ENCODE results near the gene KLHL13.

Gene KLHL13

DNA sequence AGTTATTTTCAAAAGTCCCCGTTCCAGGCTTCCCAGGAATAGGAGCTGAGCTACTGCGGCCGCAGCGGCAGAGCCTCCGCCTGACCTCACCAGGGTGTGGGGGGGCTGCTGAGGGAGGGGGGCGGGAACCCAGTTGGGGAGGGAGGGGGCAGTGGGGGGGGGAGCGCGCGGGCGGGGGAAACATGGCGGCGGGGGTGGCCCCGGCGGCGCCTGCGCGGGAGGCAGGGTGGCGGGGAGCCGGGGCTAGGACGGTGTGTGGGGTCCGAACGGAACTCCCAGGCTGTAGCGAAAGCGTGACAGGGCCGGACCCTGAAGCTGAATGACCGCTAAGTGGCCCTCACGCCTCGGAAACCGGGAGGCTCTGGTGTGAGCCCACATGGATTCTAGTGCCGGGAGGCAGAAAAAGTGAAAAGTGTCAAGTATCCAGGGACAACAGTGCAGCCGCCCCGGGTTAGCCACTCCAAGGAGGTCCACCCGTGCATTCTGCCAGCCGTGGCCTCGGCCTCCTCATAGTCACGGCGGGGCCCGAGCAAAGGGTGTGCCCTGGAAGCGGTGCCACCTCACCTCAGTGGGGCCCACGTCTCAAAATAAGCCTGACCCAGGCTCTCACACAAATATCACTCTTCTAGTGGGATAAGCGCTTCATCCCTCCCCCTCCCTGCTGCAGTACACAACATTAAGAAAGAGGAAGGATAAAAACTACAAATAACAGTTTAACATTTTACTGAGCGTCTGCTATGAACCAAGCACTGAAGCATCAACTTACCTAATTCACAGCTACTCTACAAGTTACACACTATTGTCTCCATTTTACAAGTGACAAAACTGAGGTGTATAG lies at the start of gene KLHL13:
KLHL13 (minus strand) TSS at position 98 of the 838 bp plus-strand sequence. CDS start 88,337 bp downstream, outside the sequence.
- Histone ChIP-seq H3K4me3 (replicated peaks; ENCODE audit: low read depth, low read length) (peak within 1 kb of the TSS; percentile 63), H3K27me3 (replicated peaks; ENCODE audit: control insufficient read depth, insufficient read depth, low read length) (no peaks in the 10 kb centered on the region), H3K36me3 (ENCODE audit: control insufficient read depth, insufficient read depth, low read length) (no peaks in the 10 kb centered on the region)
- DNase-seq (ENCODE audit: extremely low read depth, insufficient read length): peak; percentile 70
- TF ChIP-seq, protein P1, sequence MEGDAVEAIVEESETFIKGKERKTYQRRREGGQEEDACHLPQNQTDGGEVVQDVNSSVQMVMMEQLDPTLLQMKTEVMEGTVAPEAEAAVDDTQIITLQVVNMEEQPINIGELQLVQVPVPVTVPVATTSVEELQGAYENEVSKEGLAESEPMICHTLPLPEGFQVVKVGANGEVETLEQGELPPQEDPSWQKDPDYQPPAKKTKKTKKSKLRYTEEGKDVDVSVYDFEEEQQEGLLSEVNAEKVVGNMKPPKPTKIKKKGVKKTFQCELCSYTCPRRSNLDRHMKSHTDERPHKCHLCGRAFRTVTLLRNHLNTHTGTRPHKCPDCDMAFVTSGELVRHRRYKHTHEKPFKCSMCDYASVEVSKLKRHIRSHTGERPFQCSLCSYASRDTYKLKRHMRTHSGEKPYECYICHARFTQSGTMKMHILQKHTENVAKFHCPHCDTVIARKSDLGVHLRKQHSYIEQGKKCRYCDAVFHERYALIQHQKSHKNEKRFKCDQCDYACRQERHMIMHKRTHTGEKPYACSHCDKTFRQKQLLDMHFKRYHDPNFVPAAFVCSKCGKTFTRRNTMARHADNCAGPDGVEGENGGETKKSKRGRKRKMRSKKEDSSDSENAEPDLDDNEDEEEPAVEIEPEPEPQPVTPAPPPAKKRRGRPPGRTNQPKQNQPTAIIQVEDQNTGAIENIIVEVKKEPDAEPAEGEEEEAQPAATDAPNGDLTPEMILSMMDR (IDR thresholded peaks at IDR 0.05; ENCODE audit: insufficient read depth, low read length, poor library complexity, severe bottlenecking): no peak

GRCh38 chrX:118164138-118164537 lies 47.5 kb upstream of the KLHL13 start:
- TF ChIP-seq, protein P1 (IDR thresholded peaks at IDR 0.05; ENCODE audit: insufficient read depth, low read length, poor library complexity, severe bottlenecking): no peak
- no peaks in the 10 kb centered on the region for H3K36me3 ChIP-seq (ENCODE audit: control insufficient read depth, insufficient read depth, low read length)
- no peak overlapping the region for H3K4me3 ChIP-seq (replicated peaks; ENCODE audit: low read depth, low read length)
- DNase-seq (ENCODE audit: extremely low read depth, insufficient read length): no peak
- no peaks in the 10 kb centered on the region for H3K27me3 ChIP-seq (replicated peaks; ENCODE audit: control insufficient read depth, insufficient read depth, low read length)

DNA sequence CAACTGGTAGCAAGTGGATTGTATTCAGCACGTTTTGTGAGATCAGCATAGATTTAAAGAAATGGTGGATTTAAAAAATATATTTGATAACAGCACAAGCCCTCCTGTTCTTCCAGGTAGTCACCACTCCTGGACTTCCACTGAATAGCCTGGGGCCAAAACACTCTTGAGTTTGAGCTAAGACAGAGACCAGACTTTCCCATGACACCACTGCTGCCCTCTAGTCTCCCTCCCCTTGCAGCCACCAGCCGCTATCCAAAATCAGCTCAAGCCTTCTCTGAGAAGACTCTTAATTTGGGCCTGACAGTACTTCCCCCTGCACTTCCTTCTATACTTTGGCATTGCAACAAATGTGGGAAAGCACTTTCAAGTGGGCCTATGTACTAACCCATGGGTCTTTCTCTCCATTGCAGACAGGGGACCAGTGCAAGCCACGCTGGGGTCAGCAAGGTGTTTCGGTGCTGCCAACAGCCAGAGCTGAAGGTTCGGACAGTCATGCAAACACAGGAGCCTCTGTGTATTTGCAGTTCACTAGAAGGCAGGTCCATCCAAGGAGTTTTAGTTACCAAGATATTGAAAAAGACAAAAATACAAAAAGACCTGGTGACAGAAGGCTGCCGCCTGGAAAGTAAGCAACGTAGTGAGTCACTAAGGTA lies 40.5 kb upstream of the KLHL13 start:
- Histone ChIP-seq H3K36me3 (ENCODE audit: control insufficient read depth, insufficient read depth, low read length) (no peaks in the 10 kb centered on the region), H3K4me3 (replicated peaks; ENCODE audit: low read depth, low read length) (no peak overlapping the region), H3K27me3 (replicated peaks; ENCODE audit: control insufficient read depth, insufficient read depth, low read length) (no peaks in the 10 kb centered on the region)
- no peak for DNase-seq (ENCODE audit: extremely low read depth, insufficient read length)
- TF ChIP-seq, protein P1 (IDR thresholded peaks at IDR 0.05; ENCODE audit: insufficient read depth, low read length, poor library complexity, severe bottlenecking): no peak

GRCh38 chrX:118156254-118156952 lies 39.8 kb upstream of the KLHL13 start:
- Histone ChIP-seq H3K4me3 (replicated peaks; ENCODE audit: low read depth, low read length) (no peak overlapping the region), H3K27me3 (replicated peaks; ENCODE audit: control insufficient read depth, insufficient read depth, low read length) (no peaks in the 10 kb centered on the region), H3K36me3 (ENCODE audit: control insufficient read depth, insufficient read depth, low read length) (no peaks in the 10 kb centered on the region)
- TF ChIP-seq, protein P1 (IDR thresholded peaks at IDR 0.05; ENCODE audit: insufficient read depth, low read length, poor library complexity, severe bottlenecking): no peak
- DNase-seq (ENCODE audit: extremely low read depth, insufficient read length): no peak

DNA sequence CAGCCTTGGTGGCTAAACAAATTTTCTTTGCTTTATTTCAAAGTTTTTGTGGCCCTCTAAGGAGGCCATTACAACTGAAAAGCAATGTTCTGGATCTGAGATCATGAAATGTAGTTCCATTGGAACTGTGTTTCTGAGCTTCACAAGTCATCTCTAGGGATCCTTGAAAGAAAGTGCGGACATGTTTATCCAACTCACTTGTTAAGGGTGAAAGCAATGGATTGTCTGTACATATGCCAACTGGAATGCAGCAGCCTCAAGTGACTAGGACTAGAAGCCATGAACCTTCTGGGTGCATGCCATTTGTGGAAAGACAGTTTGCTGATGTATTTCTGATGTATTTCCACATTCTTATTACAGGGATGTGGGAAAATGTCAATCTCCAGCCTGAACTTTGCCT lies 36.7 kb upstream of the KLHL13 start:
- Histone ChIP-seq H3K27me3 (replicated peaks; ENCODE audit: control insufficient read depth, insufficient read depth, low read length) (no peaks in the 10 kb centered on the region), H3K36me3 (ENCODE audit: control insufficient read depth, insufficient read depth, low read length) (no peaks in the 10 kb centered on the region), H3K4me3 (replicated peaks; ENCODE audit: low read depth, low read length) (no peak overlapping the region)
- DNase-seq (ENCODE audit: extremely low read depth, insufficient read length): no peak
- TF ChIP-seq, protein P1 (IDR thresholded peaks at IDR 0.05; ENCODE audit: insufficient read depth, low read length, poor library complexity, severe bottlenecking): no peak

All from GM06990 (cell line).